Neuronal stem cell (in vitro differentiated cells): ENCODE results near the gene CNGA4.

Source experiments
- DNase-seq: peaks from one replicate; pipeline ENCODE4 v3.0.0-alpha.2; 2013; ENCODE audit warnings: low spot score
- H2AFZ ChIP-seq: one replicate; pipeline ENCODE4 v1.6.1; 2013; ENCODE audit warnings: mild to moderate bottlenecking, low read length, inconsistent platforms
- H2AK5ac ChIP-seq: 2 replicates; pipeline ENCODE4 v1.6.1; 2013; ENCODE audit warnings: low read depth, mild to moderate bottlenecking, inconsistent platforms, low read length, moderate library complexity, mixed read lengths
- H2BK120ac ChIP-seq: 2 replicates; pipeline ENCODE4 v1.6.1; 2013; ENCODE audit warnings: low read depth, mild to moderate bottlenecking, inconsistent platforms, low read length, moderate library complexity, mixed read lengths
- H2BK12ac ChIP-seq: one replicate; pipeline ENCODE4 v1.6.1; 2013; ENCODE audit warnings: low read length, inconsistent platforms
- H2BK15ac ChIP-seq: 2 replicates; pipeline ENCODE4 v1.6.1; 2013; ENCODE audit warnings: mild to moderate bottlenecking, low read length, inconsistent platforms, mixed read lengths
- H2BK5ac ChIP-seq: one replicate; pipeline ENCODE4 v1.6.1; 2013; ENCODE audit warnings: inconsistent platforms, mild to moderate bottlenecking, low read length, moderate library complexity
- H3K14ac ChIP-seq: one replicate; pipeline ENCODE4 v1.6.1; 2013; ENCODE audit warnings: low read length, inconsistent platforms
- H3K18ac ChIP-seq: 2 replicates; pipeline ENCODE4 v1.6.1; 2013; ENCODE audit warnings: low read length, inconsistent platforms
- H3K23ac ChIP-seq: 2 replicates; pipeline ENCODE4 v1.6.1; 2013; ENCODE audit warnings: low read depth, mild to moderate bottlenecking, mixed read lengths, low read length, inconsistent platforms; ENCODE audit not compliant: poor library complexity
- H3K27ac ChIP-seq: replicated peaks from 3 replicates; pipeline ENCODE4 v1.5.1; 2013; ENCODE audit warnings: low read length, inconsistent platforms
- H3K27me3 ChIP-seq, 3 experiments: 2 replicates each; pipeline ENCODE4 v1.6.1; 2013; ENCODE audit warnings: low read length in 3 of 3, mild to moderate bottlenecking in 2 of 3, inconsistent platforms in 1 of 3, low read depth in 1 of 3, mixed read lengths in 1 of 3, moderate library complexity in 1 of 3; ENCODE audit not compliant: control insufficient read depth in 3 of 3, insufficient read depth in 3 of 3
- H3K36me3 ChIP-seq, 2 donors: replicated peaks in 1 of 2; 2 replicates each; pipeline ENCODE4 v1.6.1; 2013; ENCODE audit warnings: low read length in 2 of 2; ENCODE audit not compliant: control insufficient read depth in 2 of 2, insufficient read depth in 2 of 2
- H3K4ac ChIP-seq: 2 replicates; pipeline ENCODE4 v1.6.1; 2013; ENCODE audit warnings: inconsistent platforms, mild to moderate bottlenecking, low read length, moderate library complexity
- H3K4me1 ChIP-seq, 2 donors: 1 replicate in 1 of 2; 2 replicates in 1 of 2; pipeline ENCODE4 v1.6.1; 2013; ENCODE audit warnings: low read length in 2 of 2, low read depth in 1 of 2; ENCODE audit not compliant: control insufficient read depth in 2 of 2, insufficient read depth in 1 of 2
- H3K4me2 ChIP-seq: one replicate; pipeline ENCODE4 v1.6.1; 2013; ENCODE audit warnings: mild to moderate bottlenecking, low read length, inconsistent platforms; ENCODE audit not compliant: insufficient read depth, poor library complexity, severe bottlenecking
- H3K4me3 ChIP-seq, 2 donors: 2 replicates each; pipeline ENCODE4 v1.5.1; 2013; ENCODE audit warnings: low read length in 2 of 2, mild to moderate bottlenecking in 2 of 2, inconsistent platforms in 1 of 2, moderate library complexity in 1 of 2
- H3K79me1 ChIP-seq: one replicate; pipeline ENCODE4 v1.6.1; 2013; ENCODE audit warnings: low read depth, mild to moderate bottlenecking, inconsistent platforms, low read length, moderate library complexity
- H3K9ac ChIP-seq: one replicate; pipeline ENCODE4 v1.6.1; 2013; ENCODE audit warnings: mild to moderate bottlenecking, low read depth, low read length, inconsistent platforms; ENCODE audit not compliant: poor library complexity
- H3K9me3 ChIP-seq, 2 donors: replicated peaks in 1 of 2; 2 replicates each; pipeline versions ENCODE3 to v1.6.1; 2013; ENCODE audit warnings: low read length in 2 of 2, mild to moderate bottlenecking in 2 of 2, inconsistent platforms in 1 of 2, low read depth in 1 of 2, mixed read lengths in 1 of 2, moderate library complexity in 1 of 2; ENCODE audit not compliant: control insufficient read depth in 2 of 2, insufficient read depth in 1 of 2
- H4K8ac ChIP-seq: one replicate; pipeline ENCODE4 v1.6.1; 2013; ENCODE audit warnings: low read depth, mild to moderate bottlenecking, inconsistent platforms, low read length, moderate library complexity
- H4K91ac ChIP-seq: one replicate; pipeline ENCODE4 v1.6.1; 2013; ENCODE audit warnings: low read length, low read depth, mild to moderate bottlenecking, inconsistent platforms; ENCODE audit not compliant: poor library complexity
- WGBS, 2 donors: extraction: QIAGEN DNeasy Blood & Tissue Kit; methylation state at CpG; one replicate each; pipeline ENCODE4 v1.1.7; 2013; ENCODE audit warnings: missing lambda C conversion rate in 2 of 2, mixed read lengths in 1 of 2; ENCODE audit not compliant: insufficient read length in 2 of 2, insufficient replicate concordance in 1 of 2; ENCODE audit errors: extremely low coverage in 2 of 2; 5-methylcytosine and 5-hydroxymethylcytosine counted together

CNGA4 gene

DNA sequence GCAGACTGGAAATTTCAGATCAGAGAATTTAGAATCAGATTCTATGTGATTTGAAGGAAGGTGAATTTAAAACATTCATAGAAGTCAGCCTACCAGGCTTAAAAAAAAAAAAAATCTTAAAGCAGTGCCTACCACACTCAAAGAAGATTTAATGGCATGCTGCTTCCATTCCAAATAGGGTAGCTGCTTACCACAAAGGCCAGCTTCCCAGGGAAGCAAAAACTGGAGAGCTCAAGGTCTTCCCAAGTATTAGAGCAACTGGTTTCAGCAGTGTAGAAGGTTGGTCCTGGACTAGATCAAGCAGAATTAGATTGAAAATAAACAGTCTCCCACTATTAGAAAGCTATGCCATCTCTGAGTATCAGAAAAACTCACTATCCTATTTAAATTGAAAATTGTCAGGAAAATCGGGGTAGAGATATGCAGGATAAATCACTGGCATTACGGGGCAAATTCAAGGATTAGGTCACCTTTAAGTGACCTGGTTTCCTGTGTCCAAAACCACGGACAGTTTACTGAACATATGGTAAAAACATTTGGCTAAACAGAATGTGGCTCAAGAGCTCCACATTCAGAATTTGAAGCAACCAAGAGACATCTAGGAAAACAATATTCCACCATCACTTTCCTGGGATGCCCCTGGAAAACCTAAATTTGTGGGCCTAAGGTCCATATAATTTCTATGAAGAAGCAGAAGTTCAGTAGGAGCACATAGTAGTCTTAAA lies 32.3 kb upstream of the CNGA4 start:
- Histone ChIP-seq H3K79me1 (no peaks in the 10 kb centered on the region), H2AFZ (no peak overlapping the region), H2BK12ac (no peak overlapping the region), H3K9me3 (no peaks in the 10 kb centered on the region), H3K23ac (no peak overlapping the region), H2BK5ac (no peak overlapping the region), H3K9ac (no peak overlapping the region), H3K27me3 (no peaks in the 10 kb centered on the region), H2BK15ac (no peak overlapping the region), H3K36me3 (peaks cover 11 to 64% of the 10 kb centered on the region in 2 donors), H3K27ac (no peak overlapping the region), H4K91ac (no peak overlapping the region), H2AK5ac (no peak overlapping the region), H2BK120ac (no peak overlapping the region), H3K14ac (no peak overlapping the region), H3K4me3 (no peak overlapping the region), H3K4me1 (no peaks in the 10 kb centered on the region), H4K8ac (no peak overlapping the region), H3K18ac (no peak overlapping the region), H3K4me2 (no peak overlapping the region), H3K4ac (no peak overlapping the region)
- WGBS, 2 donors: no CpG with 5 or more reads among the region's 3 CpGs
- DNase-seq: no peak

DNA sequence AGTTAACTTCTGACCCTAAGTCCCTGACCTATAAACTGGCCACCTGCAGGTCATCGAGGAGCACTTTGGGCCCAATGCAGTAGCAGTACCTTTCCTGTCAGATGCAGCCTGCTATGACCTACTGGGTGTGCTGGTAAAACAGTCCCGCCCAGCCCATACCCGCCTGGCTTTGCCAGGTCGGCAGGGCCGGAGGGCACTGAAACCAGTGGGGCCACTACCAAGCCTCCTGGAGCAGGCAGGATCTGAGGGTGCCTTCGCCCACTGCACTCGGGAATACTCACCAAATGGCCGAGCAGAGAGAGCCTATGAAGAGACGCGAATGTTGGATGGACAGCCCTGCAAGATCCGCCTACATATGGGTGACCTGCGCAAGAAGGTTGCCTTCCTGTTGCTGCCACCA lies 29.1 kb upstream of the CNGA4 start:
- no peak overlapping the region for H3K27ac ChIP-seq
- no peak overlapping the region for H2AFZ ChIP-seq
- H2BK15ac ChIP-seq: no peak overlapping the region
- H4K91ac ChIP-seq: no peak overlapping the region
- no peak overlapping the region for H3K4me2 ChIP-seq
- no peak overlapping the region for H3K4ac ChIP-seq
- no peak overlapping the region for H3K14ac ChIP-seq
- no peak overlapping the region for H4K8ac ChIP-seq
- H3K4me3 ChIP-seq: no peak overlapping the region
- H2BK5ac ChIP-seq: peak overlapping the region; percentile 14
- H2AK5ac ChIP-seq: no peak overlapping the region
- no CpG with 5 or more reads among the region's 12 CpGs for WGBS, 2 donors
- H3K27me3 ChIP-seq: no peaks in the 10 kb centered on the region
- no peak overlapping the region for H3K23ac ChIP-seq
- no peak overlapping the region for H2BK120ac ChIP-seq
- peaks cover 21 to 88% of the 10 kb centered on the region in 2 donors for H3K36me3 ChIP-seq
- no peak overlapping the region for H2BK12ac ChIP-seq
- no peaks in the 10 kb centered on the region for H3K4me1 ChIP-seq
- H3K18ac ChIP-seq: no peak overlapping the region
- no peak overlapping the region for H3K9ac ChIP-seq
- H3K79me1 ChIP-seq: no peaks in the 10 kb centered on the region
- H3K9me3 ChIP-seq: no peaks in the 10 kb centered on the region
- no peak for DNase-seq

DNA sequence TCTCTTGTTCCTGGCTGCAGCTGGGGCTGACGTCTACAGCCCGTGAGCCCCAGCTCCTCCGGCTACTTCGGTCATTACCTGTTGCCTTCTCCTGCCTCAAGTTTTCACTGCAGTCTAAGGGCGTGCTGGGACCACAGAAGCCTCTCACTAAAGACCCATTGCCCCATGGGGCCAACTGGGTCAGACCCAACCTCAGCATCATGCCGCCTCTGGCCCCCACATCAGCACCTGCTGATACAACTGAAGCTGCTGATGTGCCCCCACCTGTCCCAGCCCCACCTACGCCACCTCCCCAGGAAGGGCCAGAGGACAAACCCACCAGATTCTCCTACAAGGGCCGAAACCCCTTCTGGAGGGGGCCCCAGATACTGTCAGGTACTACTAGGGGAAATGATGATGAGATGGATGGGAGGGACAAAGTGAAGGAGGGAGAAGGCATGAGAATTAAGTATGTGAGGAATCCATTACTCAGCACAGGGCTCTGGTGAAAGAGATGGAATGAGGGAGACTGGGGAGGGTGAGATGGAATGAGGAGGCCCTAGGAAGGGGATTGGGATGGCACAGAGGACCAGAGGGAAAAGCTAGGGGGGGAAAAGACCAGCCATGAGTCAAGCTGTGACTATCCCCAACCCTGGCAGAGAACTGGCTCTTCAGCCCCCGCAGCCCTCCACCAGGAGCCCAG lies 28.5 kb upstream of the CNGA4 start:
- no peak for DNase-seq

GRCh38 chr11:6214530-6214929 lies 24.4 kb upstream of the CNGA4 start:
- Histone ChIP-seq H3K9ac (peak overlapping the region; percentile 5), H3K14ac (no peak overlapping the region), H3K4ac (no peak overlapping the region), H3K9me3 (no peaks in the 10 kb centered on the region), H3K36me3 (peaks cover 33 to 95% of the 10 kb centered on the region in 2 donors), H2BK120ac (no peak overlapping the region), H2BK15ac (no peak overlapping the region), H3K79me1 (no peaks in the 10 kb centered on the region), H3K27ac (no peak overlapping the region), H3K4me1 (peaks cover 0 to 1% of the 10 kb centered on the region in 2 donors), H2AFZ (no peak overlapping the region), H4K91ac (no peak overlapping the region), H3K27me3 (no peaks in the 10 kb centered on the region), H2BK5ac (no peak overlapping the region), H3K23ac (no peak overlapping the region), H3K4me2 (no peak overlapping the region), H4K8ac (no peak overlapping the region), H3K4me3 (no peak overlapping the region), H2BK12ac (no peak overlapping the region), H3K18ac (no peak overlapping the region), H2AK5ac (no peak overlapping the region)
- DNase-seq: no peak
- WGBS, 2 donors: no CpG with 5 or more reads among the region's 10 CpGs

More for the DNA sequence above, 28.5 kb upstream of the CNGA4 start:
- no peaks in the 10 kb centered on the region for H3K4me1 ChIP-seq
- H2BK5ac ChIP-seq: peak overlapping the region; percentile 14
- no peak overlapping the region for H3K4me3 ChIP-seq
- H4K8ac ChIP-seq: no peak overlapping the region
- no peak overlapping the region for H3K23ac ChIP-seq
- no peak overlapping the region for H2AFZ ChIP-seq
- no peak overlapping the region for H3K27ac ChIP-seq
- no peak overlapping the region for H2BK15ac ChIP-seq
- peaks cover 21 to 88% of the 10 kb centered on the region in 2 donors for H3K36me3 ChIP-seq
- H3K18ac ChIP-seq: no peak overlapping the region
- WGBS, 2 donors: no CpG with 5 or more reads among the region's 9 CpGs
- no peak overlapping the region for H3K4me2 ChIP-seq
- no peak overlapping the region for H2BK12ac ChIP-seq
- H4K91ac ChIP-seq: no peak overlapping the region
- no peak overlapping the region for H2BK120ac ChIP-seq
- no peak overlapping the region for H3K4ac ChIP-seq
- no peak overlapping the region for H3K14ac ChIP-seq
- no peak overlapping the region for H3K9ac ChIP-seq
- no peaks in the 10 kb centered on the region for H3K27me3 ChIP-seq
- H2AK5ac ChIP-seq: no peak overlapping the region
- H3K79me1 ChIP-seq: no peaks in the 10 kb centered on the region
- no peaks in the 10 kb centered on the region for H3K9me3 ChIP-seq
